Tibial nerve (tissue), 4 donors: ENCODE measurements around the gene SLMAP. TPM values are rescaled to one million over a fixed set of nuclear protein-coding genes. Genes with fewer than 3 reads are reported as not detected.

ENCODE experiments used
- DNase-seq, 2 donors: peaks; one replicate each; pipeline ENCODE4 v3.0.0-alpha.2; 2019; ENCODE audit warnings: low spot score in 2 of 2
- H3K27ac ChIP-seq, 4 donors: fragments of 200-600 bp; sonication (generic) in 3 of 4; one replicate each; pipeline ENCODE4 v1.5.1; 2017 to 2019; ENCODE audit warnings: mild to moderate bottlenecking in 1 of 4
- H3K27me3 ChIP-seq, 2 donors: fragments of 200-600 bp; sonication (generic) in 1 of 2; one replicate each; pipeline versions ENCODE4 v1.5.1 to v1.6.0; 2017 to 2019
- H3K36me3 ChIP-seq, 3 donors: fragments of 200-600 bp; sonication (generic); one replicate each; pipeline ENCODE4 v1.5.1; 2018 to 2019
- H3K4me1 ChIP-seq, 4 donors: fragments of 200-600 bp; sonication (generic) in 3 of 4; one replicate each; pipeline ENCODE4 v1.5.1; 2017 to 2019
- H3K4me3 ChIP-seq, 4 donors: fragments of 200-600 bp; sonication (generic) in 3 of 4; one replicate each; pipeline ENCODE4 v1.5.1; 2017 to 2019; ENCODE audit warnings: mild to moderate bottlenecking in 1 of 4, moderate library complexity in 1 of 4
- H3K9me3 ChIP-seq, 4 donors: fragments of 200-600 bp; sonication (generic) in 3 of 4; one replicate each; pipeline ENCODE4 v1.5.1; 2017 to 2019
- CTCF ChIP-seq, 5 experiments: fragments of 200-600 bp in 3 of 5; fragments of 450-650 bp in 2 of 5; sonication (generic) in 3 of 5; IDR thresholded peaks; one replicate each; pipeline ENCODE4 v1.5.1; 2016 to 2019; ENCODE audit warnings: antibody characterized with exemption in 5 of 5, mild to moderate bottlenecking in 3 of 5, moderate library complexity in 2 of 5
- EP300 ChIP-seq, 2 donors: sonication (generic); formaldehyde crosslinking; IDR thresholded peaks; one replicate each; pipeline ENCODE4 v1.6.1; 2017; ENCODE audit warnings: antibody characterized with exemption in 2 of 2, mild to moderate bottlenecking in 1 of 2
- POLR2A ChIP-seq, 2 donors: fragments of 450-650 bp; IDR thresholded peaks; one replicate each; pipeline ENCODE4 v1.6.1; 2017; ENCODE audit warnings: antibody characterized with exemption in 2 of 2, mild to moderate bottlenecking in 2 of 2, moderate library complexity in 2 of 2
- WGBS, 2 donors: methylation state at CpG; one replicate each; pipeline ENCODE4 v1.1.5; 2018; 5-methylcytosine and 5-hydroxymethylcytosine counted together
- total RNA-seq, 4 donors: library from RNA; depleted of rRNA; stranded (reverse); fragments of >200 nt; gene quantifications; one replicate each; pipeline ENCODE4 v1.1.0, GENCODE V29; 2016

SLMAP gene
- total RNA-seq, 4 donors from 2014 or later: 66.6 to 101 (median 87.4) TPM

GRCh38 chr3:57937092-57937491 is 181.0 kb downstream of the SLMAP start:
- H3K9me3 ChIP-seq: no peaks in the 10 kb centered on the region
- TF ChIP-seq POLR2A (IDR thresholded peaks at IDR 0.05) (no peak), EP300 (IDR thresholded peaks at IDR 0.05) (no peak), CTCF (IDR thresholded peaks at IDR 0.05) (no peak)
- no peaks in the 10 kb centered on the region for H3K27me3 ChIP-seq
- no peaks in the 10 kb centered on the region for H3K4me1 ChIP-seq
- no peak overlapping the region for H3K27ac ChIP-seq
- H3K4me3 ChIP-seq: no peak overlapping the region
- no peak for DNase-seq
- H3K36me3 ChIP-seq: peaks cover 0 to 7% (median 0%) of the 10 kb centered on the region in 3 donors
- WGBS, 2 donors: 96 to 97% methylated on average over 3 of the region's 3 CpGs

GRCh38 chr3:57939775-57940174 is 183.7 kb downstream of the SLMAP start:
- no peak for TF ChIP-seq POLR2A (IDR thresholded peaks at IDR 0.05)
- no peak for TF ChIP-seq CTCF (IDR thresholded peaks at IDR 0.05)
- no peak for TF ChIP-seq EP300 (IDR thresholded peaks at IDR 0.05)
- Histone ChIP-seq H3K4me3 (no peak overlapping the region), H3K27ac (no peak overlapping the region), H3K27me3 (no peaks in the 10 kb centered on the region), H3K36me3 (no peaks in the 10 kb centered on the region), H3K4me1 (peaks cover 0 to 22% (median 0%) of the 10 kb centered on the region in 4 donors), H3K9me3 (no peaks in the 10 kb centered on the region)
- DNase-seq: no peak
- 80% methylated on average over 4 of the region's 4 CpGs for WGBS, 2 donors

- H3K4me1 ChIP-seq: peaks cover 0 to 23% (median 0%) of the 10 kb centered on the region in 4 donors
- H3K9me3 ChIP-seq: no peaks in the 10 kb centered on the region
- H3K27ac ChIP-seq: no peak overlapping the region
- H3K36me3 ChIP-seq: no peaks in the 10 kb centered on the region
- TF ChIP-seq POLR2A (IDR thresholded peaks at IDR 0.05) (no peak), CTCF (IDR thresholded peaks at IDR 0.05) (no peak), EP300 (IDR thresholded peaks at IDR 0.05) (no peak)
- no peak for DNase-seq
- H3K4me3 ChIP-seq: no peak overlapping the region
- no peaks in the 10 kb centered on the region for H3K27me3 ChIP-seq
These were observed 186.3 kb downstream of the SLMAP start for GRCh38 chr3:57942388-57942787.

- Histone ChIP-seq H3K4me3 (no peak overlapping the region), H3K4me1 (peaks cover 0 to 24% (median under 1%) of the 10 kb centered on the region in 4 donors), H3K27ac (no peak overlapping the region), H3K9me3 (no peaks in the 10 kb centered on the region), H3K36me3 (no peaks in the 10 kb centered on the region), H3K27me3 (no peaks in the 10 kb centered on the region)
- WGBS, 2 donors: 58 to 62% methylated on average over 4 of the region's 4 CpGs
- TF ChIP-seq CTCF (IDR thresholded peaks at IDR 0.05) (no peak), POLR2A (IDR thresholded peaks at IDR 0.05) (no peak), EP300 (IDR thresholded peaks at IDR 0.05) (no peak)
- DNase-seq: no peak
These were observed 186.8 kb downstream of the SLMAP start for GRCh38 chr3:57942872-57943283.

- Histone ChIP-seq H3K4me3 (no peak overlapping the region), H3K9me3 (no peaks in the 10 kb centered on the region)
- DNase-seq: no peak
These were observed 187.7 kb downstream of the SLMAP start for GRCh38 chr3:57943525-57944495.

More at GRCh38 chr3:57943525-57944495, 187.7 kb downstream of the SLMAP start:
- Histone ChIP-seq H3K36me3 (no peaks in the 10 kb centered on the region), H3K27me3 (no peaks in the 10 kb centered on the region), H3K4me1 (peaks cover 0 to 33% (median 3%) of the 10 kb centered on the region in 4 donors), H3K27ac (peak overlapping the region in 2 of 4 donors; percentile 25 to 63)
- 68% methylated on average over 8 of the region's 8 CpGs for WGBS, 2 donors
- TF ChIP-seq POLR2A (IDR thresholded peaks at IDR 0.05) (no peak), EP300 (IDR thresholded peaks at IDR 0.05) (no peak), CTCF (IDR thresholded peaks at IDR 0.05) (no peak)
